ENCODE results near the gene RTEL1. TPM values are rescaled to one million over a fixed set of nuclear protein-coding genes. Genes with fewer than 3 reads are reported as not detected.
"Not testable (repeated sequence)": the region's sequence is repeated elsewhere in the genome, so short reads cannot be mapped to it uniquely, and the experiment has no call there.

Gene RTEL1
- polyA plus RNA-seq, 1 donor = 19.8 TPM

DNA sequence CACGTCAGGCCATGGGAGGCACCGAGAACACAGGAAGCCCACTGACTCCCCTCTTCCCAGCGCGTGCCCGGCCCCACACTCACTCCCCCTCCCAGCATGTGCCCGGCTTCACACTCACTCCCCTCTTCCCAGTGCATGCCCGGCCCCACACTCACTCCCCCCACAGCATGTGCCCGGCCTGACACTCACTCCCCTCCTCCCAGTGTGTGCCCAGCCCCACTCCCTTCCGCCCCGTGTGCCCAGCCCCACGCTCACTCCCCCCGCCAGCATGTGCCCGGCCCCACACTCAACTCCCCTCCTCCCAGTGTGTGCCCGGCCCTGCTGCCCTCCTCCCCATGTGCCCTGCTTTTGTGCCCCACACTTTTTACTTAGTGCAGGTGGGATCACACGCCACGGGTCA is 9.7 kb downstream of the RTEL1 start:
- DNase-seq = no peak

DNA sequence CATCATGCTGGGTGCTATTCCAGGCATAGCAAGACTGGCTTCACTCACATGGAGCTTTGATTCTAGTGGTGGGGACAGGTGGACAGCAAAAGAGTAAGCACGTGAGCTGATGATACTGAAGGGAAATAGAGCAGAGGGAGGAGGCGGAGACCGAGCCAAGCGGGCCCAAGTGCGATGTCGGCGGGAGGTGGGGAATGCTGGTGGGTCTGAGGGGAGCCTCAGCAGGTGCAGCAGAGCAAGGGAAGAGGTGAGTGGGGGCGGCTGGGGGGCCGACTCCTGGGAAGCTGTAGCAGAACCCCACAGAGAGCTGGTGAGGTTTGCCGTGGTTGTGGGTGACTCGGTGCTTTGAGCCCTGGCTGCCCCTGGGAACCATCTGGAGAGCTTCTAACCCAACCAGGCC is 10.2 kb downstream of the RTEL1 start:
- DNase-seq = no peak

GRCh38 chr20:63671695-63672094 is 13.6 kb downstream of the RTEL1 start:
- DNase-seq = not testable (repeated sequence)

- no peak for DNase-seq
These were observed 14.6 kb downstream of the RTEL1 start for GRCh38 chr20:63672666-63673065.

DNA sequence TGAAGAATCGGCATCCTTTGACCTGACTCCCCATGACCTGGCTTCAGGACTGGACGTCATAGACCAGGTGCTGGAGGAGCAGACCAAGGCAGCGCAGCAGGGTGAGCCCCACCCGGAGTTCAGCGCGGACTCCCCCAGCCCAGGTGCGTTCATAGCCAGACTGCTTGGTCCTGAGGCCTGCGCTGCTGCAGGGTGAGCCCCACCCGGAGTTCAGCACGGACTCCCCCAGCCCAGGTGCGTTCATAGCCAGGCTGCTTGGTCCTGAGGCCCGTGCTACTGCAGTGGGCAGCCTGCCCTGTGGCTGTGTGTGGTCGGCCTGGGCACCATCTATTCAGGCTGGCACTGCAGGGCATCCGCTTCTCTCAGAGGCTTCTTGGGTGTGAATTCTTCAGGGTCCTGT is 15.8 kb downstream of the RTEL1 start:
- no peak for DNase-seq

DNA sequence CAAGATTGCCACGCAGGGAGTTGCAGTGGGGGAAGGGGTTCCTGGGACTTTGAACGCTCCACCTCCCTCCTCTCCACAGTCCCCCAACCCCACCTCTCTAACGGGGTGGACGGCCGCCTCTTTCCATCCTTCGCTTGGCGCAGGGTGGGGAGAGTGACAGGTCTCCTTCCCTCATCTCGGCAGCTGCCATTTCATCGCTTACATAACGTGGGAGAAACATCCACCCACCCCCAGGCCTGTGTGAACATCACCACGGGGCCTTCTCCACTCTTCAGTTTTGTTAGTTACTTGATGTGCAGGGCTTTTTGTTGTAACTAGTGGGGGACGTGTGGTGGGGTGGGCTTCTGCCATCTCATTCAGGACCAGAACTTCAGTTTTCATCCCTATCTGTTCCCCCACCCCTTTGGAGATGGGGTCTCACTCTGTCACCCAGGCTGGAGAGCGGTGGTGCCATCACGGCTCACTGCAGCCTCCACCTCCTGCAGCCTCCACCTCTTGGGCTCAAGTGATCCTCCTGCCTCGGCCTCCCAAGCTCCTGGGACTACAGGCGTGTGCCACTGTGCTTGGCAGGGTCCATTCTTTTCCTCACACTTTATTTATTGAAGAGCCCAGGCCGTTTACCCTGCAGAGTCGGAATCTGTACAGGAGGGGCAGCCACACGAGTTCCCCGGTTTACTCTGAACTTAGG is 17.7 kb downstream of the RTEL1 start:
- no peak for DNase-seq

- DNase-seq = no peak
These were observed 20.0 kb downstream of the RTEL1 start for GRCh38 chr20:63678071-63678470.

- no peak for DNase-seq
These were observed 20.8 kb downstream of the RTEL1 start for GRCh38 chr20:63678667-63679465.

DNA sequence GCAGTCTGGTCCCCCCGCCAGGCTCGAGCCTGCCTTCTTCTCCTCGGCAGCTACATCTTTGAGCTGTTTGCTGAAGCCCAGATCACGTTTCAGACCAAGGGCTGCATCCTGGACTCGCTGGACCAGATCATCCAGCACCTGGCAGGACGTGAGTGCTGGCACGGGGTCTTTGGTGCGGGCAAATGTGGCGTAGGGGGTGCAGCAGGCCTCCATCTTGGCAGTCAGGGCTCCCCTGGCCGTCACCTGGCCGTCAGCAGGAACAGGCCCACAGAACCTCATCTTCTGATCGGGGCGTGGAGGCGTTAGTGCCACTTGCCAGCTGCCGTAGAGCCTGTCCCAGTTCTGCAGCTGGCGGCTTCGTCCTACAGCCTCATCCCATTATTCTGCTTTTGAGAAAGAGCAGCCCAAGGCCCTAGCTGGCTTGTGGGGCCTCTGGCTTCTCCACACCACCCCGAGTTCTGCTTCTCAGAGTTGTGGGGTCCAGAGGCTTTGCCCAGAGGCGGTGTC is 21.7 kb downstream of the RTEL1 start:
- no peak for DNase-seq

DNA sequence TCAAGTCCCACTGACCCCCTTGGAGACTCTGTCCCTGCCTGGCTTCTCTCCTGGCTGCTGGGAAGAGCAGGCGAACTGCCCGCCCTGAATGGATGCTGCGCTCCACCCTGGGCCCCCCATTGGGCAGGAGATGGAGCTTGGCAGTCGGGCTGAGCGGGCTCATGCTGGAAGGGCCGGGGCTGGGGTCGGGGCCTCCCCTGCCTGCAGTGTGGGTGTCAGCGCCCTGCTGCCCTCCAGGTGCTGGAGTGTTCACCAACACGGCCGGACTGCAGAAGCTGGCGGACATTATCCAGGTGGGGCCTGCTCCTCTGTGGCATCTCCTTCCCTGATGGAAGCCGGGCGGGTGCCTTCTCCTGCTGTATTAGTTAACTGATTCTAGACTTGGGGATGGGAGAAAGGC is 22.3 kb downstream of the RTEL1 start:
- DNase-seq = no peak

DNA sequence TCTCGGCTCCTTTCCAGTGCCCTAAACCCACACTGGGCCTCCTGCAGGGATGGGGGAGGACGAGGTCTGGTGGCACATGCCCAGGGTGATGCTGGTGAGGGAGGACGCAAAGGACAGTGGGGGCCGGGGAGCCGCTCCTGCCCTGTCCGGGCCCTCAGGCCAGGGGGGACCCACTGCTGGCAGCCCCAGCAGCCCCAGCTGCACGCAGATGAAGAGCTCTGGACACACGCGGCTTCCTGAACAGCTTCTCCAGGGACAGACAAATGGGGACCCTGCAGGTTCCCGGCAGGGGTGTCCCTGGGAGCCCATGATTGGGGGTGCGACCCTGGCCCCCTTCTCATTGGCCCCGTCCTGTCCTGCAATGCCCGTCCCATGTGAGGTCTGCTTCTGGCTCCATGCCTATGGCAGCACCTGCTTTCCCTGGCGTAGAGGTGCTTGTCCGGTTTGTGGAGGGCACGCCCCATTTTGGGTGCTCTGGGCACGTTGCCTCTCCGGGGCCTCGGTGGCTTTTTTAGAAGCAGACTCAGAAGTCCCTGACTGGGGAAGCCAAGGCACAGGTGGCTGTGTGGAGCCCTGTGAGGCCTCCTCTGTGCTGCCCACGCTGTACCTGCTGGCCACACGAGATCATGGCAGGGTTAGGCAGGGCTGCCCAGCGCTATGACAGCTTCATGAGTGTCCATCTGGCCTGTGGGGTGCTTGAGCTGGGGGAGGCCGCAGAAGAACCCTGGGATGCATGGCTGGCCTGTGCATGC is 22.9 kb downstream of the RTEL1 start:
- DNase-seq = no peak

GRCh38 chr20:63681609-63682142 is 23.6 kb downstream of the RTEL1 start:
- no peak for DNase-seq

DNA sequence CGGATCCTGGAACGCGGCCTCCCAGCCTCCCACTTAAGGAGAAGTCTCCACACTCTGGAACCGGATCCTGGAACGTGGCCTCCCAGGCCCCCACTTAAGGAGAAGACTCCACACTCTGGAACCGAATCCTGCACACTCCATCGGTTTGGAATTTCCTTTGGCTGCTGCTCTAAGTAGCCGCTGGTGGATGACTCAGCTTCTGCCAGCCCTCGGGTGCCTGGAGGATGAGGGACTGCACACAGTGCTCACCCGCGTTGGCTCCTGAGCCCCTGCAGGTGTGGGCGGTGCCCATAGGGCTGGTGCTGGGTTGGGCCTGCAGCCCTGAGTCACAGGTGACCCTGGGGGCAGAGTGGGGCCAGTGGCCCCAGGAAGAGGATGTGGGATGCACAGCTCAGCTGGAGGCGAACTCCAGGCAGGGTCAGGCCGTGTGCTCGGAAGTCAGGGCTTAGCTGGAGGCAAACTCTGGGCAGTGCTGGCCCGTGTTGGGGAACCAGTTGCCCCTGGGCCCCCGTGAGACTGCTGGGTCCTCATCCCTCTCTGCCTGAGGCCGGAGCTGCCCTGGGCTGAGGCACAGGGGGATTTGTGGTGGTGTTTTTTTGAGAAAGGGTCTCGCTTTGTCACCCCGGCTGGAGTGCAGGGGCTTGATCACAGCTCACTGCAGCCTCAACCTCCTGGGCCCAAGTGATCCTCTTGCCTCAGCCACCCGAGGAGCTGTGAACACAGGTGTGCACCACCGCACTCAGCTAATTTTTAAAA is 24.4 kb downstream of the RTEL1 start:
- DNase-seq = no peak

- DNase-seq = no peak
These were observed 27.3 kb downstream of the RTEL1 start for GRCh38 chr20:63685269-63686026.

GRCh38 chr20:63686094-63686491 is 28.0 kb downstream of the RTEL1 start:
- DNase-seq = no peak

- DNase-seq = no peak
These were observed 28.6 kb downstream of the RTEL1 start for GRCh38 chr20:63686492-63687321.

DNA sequence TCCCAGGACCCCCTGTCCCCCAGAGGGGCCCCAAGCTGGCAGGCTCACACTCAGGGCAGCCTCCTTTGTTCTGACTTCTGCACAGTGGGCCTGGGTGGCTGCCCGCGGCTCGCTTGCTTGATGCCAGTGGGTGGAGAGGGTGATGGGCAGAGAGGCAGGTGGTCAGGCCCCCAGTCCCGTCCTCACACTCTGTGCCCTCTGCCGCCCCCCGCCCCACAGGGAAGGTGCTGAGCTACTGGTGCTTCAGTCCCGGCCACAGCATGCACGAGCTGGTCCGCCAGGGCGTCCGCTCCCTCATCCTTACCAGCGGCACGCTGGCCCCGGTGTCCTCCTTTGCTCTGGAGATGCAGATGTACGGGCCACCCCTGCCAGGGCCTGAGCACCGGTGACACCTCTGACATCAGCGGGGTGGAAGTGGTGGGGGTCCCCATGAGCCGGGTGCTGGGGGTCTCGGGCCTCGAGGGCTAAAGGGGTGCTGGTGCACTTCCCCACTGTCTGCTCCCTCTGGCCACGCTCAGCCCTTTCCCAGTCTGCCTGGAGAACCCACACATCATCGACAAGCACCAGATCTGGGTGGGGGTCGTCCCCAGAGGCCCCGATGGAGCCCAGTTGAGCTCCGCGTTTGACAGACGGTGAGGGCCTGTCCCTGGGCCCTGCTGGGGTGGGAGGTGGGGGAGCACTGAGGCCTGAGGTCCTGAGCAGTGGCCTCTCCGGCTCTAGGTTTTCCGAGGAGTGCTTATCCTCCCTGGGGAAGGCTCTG is 29.5 kb downstream of the RTEL1 start:
- no peak for DNase-seq

DNA sequence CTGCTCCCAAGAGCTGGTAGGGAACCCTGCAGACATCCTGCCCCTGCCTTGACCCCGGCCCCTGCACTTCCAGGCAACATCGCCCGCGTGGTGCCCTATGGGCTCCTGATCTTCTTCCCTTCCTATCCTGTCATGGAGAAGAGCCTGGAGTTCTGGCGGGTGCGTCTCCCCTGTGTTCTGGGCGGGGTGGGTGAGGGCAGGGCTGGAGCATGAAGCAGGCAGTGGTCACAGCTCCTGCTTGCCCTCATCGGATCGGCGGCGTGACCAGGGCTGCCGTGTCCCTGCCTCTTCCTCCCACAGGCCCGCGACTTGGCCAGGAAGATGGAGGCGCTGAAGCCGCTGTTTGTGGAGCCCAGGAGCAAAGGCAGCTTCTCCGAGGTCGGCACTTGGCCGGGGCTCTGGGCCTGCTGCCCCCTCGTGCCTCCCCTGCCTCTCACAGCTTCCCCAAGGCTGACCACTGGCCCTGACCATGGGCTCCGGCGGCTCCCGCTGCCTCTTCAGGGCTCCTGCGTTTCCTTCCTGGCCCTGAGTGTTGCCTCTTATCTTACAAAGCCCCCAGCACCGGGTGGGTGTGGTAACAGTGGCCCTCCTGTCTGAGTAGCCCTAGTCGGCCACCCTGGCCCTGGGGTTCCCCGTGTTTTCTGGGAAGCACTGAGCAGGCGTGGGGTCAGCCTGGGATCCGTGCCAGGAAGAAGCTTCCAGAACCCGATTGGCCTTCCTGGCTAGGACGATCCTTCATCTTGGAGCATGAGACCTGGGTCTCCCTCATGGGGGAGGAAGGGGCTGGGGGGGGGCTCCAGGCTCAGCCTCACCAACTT is 30.3 kb downstream of the RTEL1 start:
- no peak for DNase-seq
